SK-N-SH (cell line): ENCODE data around the gene HPS5. TPM values are rescaled to one million over a fixed set of nuclear protein-coding genes. Genes with fewer than 3 reads are reported as not detected.

Experiments used
- CTCF ChIA-PET: fragments of 300-600, 350-600 bp; formaldehyde crosslinking; extraction: SDS; loops from one replicate; lab custom pipeline; 2021; lab: Yijun Ruan, JAX
- POLR2A ChIA-PET: fragments of 350-600 bp; sonication (Branson Sonifier 250); formaldehyde crosslinking; extraction: SDS; loops from one replicate; lab custom pipeline; 2020; ENCODE audit warnings: antibody characterized with exemption, inconsistent platforms; lab: Yijun Ruan, JAX
- DNase-seq: peaks from one replicate; pipeline ENCODE4 v3.0.0; 2012
- H2AFZ ChIP-seq: fragments of 200-600 bp; sonication (generic); 2 replicates; pipeline ENCODE4 v1.8.1; 2016; ENCODE audit warnings: antibody characterized with exemption, mild to moderate bottlenecking, low read depth
- H3F3A ChIP-seq: fragments of 200-600 bp; sonication (generic); replicated peaks from 2 replicates; pipeline ENCODE3; 2016; ENCODE audit warnings: antibody characterized with exemption, mild to moderate bottlenecking; ENCODE audit not compliant: insufficient read depth
- H3K27ac ChIP-seq, 2 experiments: fragments of 200-500 bp in 1 of 2; fragments of 200-600 bp in 1 of 2; sonication (Bioruptor generic) in 1 of 2; sonication (generic), shearing (Covaris generic) in 1 of 2; 2 replicates each; pipeline versions ENCODE4 v1.5.1 to v1.6.1; 2014 to 2016; ENCODE audit warnings: low read depth in 2 of 2, inconsistent platforms in 1 of 2, low read length in 1 of 2, mild to moderate bottlenecking in 1 of 2, mixed read lengths in 1 of 2
- H3K27me3 ChIP-seq: fragments of 200-600 bp; sonication (generic), shearing (Covaris generic); 2 replicates; pipeline ENCODE4 v1.6.1; 2016; ENCODE audit warnings: mixed run types; ENCODE audit not compliant: insufficient read depth
- H3K36me3 ChIP-seq, 2 experiments: fragments of 200-500 bp in 1 of 2; fragments of 200-600 bp in 1 of 2; sonication (Bioruptor generic) in 1 of 2; sonication (generic) in 1 of 2; replicated peaks in 1 of 2; 2 replicates each; pipeline versions ENCODE3 to v1.5.1; 2014 to 2016; ENCODE audit warnings: low read length in 1 of 2, mild to moderate bottlenecking in 1 of 2; ENCODE audit not compliant: insufficient read depth in 2 of 2, control insufficient read depth in 1 of 2
- H3K4me1 ChIP-seq, 2 experiments: fragments of 200-500 bp in 1 of 2; fragments of 200-600 bp in 1 of 2; sonication (Bioruptor generic) in 1 of 2; sonication (generic), shearing (Covaris generic) in 1 of 2; 2 replicates each; pipeline versions ENCODE4 v1.5.1 to v1.6.1; 2014 to 2016; ENCODE audit warnings: low read depth in 1 of 2, low read length in 1 of 2, mixed run types in 1 of 2; ENCODE audit not compliant: insufficient read depth in 2 of 2, control insufficient read depth in 1 of 2
- H3K4me2 ChIP-seq: fragments of 200-600 bp; sonication (generic), shearing (Covaris generic); 2 replicates; pipeline ENCODE4 v1.6.1; 2017; ENCODE audit warnings: mixed run types
- H3K4me3 ChIP-seq, 2 experiments: fragments of 200-500 bp in 1 of 2; fragments of 200-600 bp in 1 of 2; sonication (Bioruptor generic) in 1 of 2; sonication (generic), shearing (Covaris generic) in 1 of 2; 2 replicates each; pipeline versions ENCODE4 v1.5.1 to v1.8.1; 2014 to 2016; ENCODE audit warnings: low read depth in 2 of 2, inconsistent platforms in 1 of 2, low read length in 1 of 2, mild to moderate bottlenecking in 1 of 2, mixed read lengths in 1 of 2, moderate library complexity in 1 of 2
- H3K79me2 ChIP-seq: fragments of 200-600 bp; sonication (generic); 2 replicates; pipeline ENCODE4 v1.8.1; 2017; ENCODE audit warnings: mild to moderate bottlenecking; ENCODE audit not compliant: insufficient read depth
- H3K9ac ChIP-seq: fragments of 200-600 bp; sonication (generic); 2 replicates; pipeline ENCODE4 v1.6.1; 2017; ENCODE audit warnings: mixed run types
- H3K9me2 ChIP-seq: fragments of 200-600 bp; sonication (generic); 2 replicates; pipeline ENCODE4 v1.6.1; 2017; ENCODE audit warnings: mixed run types
- H3K9me3 ChIP-seq: fragments of 200-600 bp; sonication (generic); 2 replicates; pipeline ENCODE4 v1.6.1; 2017; ENCODE audit warnings: mixed run types, mild to moderate bottlenecking, moderate library complexity
- H4K20me1 ChIP-seq: fragments of 200-600 bp; sonication (generic); 2 replicates; pipeline ENCODE4 v1.6.1; 2017; ENCODE audit warnings: mild to moderate bottlenecking, mixed run types; ENCODE audit not compliant: insufficient read depth
- CHD2 ChIP-seq: fragments of 150-350 bp; IDR thresholded peaks from 2 replicates; pipeline ENCODE4 v1.6.1; 2018; ENCODE audit warnings: low read length; ENCODE audit not compliant: partially characterized antibody
- CTCF ChIP-seq: fragments of 200-600 bp; sonication (generic); IDR thresholded peaks from 2 replicates; pipeline ENCODE4 v1.6.1; 2017; ENCODE audit warnings: antibody characterized with exemption, mild to moderate bottlenecking, moderate library complexity
- EP300 ChIP-seq, 2 experiments: IDR thresholded peaks; 2 replicates each; pipeline versions ENCODE4 v1.4.0 to v1.6.1; 2012; ENCODE audit warnings: borderline replicate concordance in 1 of 2, low read depth in 1 of 2, low read length in 1 of 2
- FOXJ3 ChIP-seq: sonication (generic); formaldehyde crosslinking; IDR thresholded peaks from 2 replicates; pipeline ENCODE4 v1.5.1; 2020; ENCODE audit warnings: mild to moderate bottlenecking, missing genetic modification reagents
- FOXM1 ChIP-seq: IDR thresholded peaks from 2 replicates; pipeline ENCODE4 v1.4.0; 2012; ENCODE audit warnings: low read depth, mild to moderate bottlenecking
- GATA2 ChIP-seq: sonication (generic); formaldehyde crosslinking; IDR thresholded peaks from 2 replicates; pipeline ENCODE4 v1.5.0; 2020; ENCODE audit warnings: mild to moderate bottlenecking, missing genetic modification reagents
- MXI1 ChIP-seq: IDR thresholded peaks from 2 replicates; pipeline ENCODE4 v1.6.1; 2012; ENCODE audit warnings: mild to moderate bottlenecking, low read depth, low read length, improper control_type of control experiment
- NFIC ChIP-seq: IDR thresholded peaks from 2 replicates; pipeline ENCODE4 v1.4.0; 2012; ENCODE audit warnings: borderline replicate concordance
- NRF1 ChIP-seq: IDR thresholded peaks from 2 replicates; pipeline ENCODE4 v1.6.1; 2012; ENCODE audit warnings: low read depth, mild to moderate bottlenecking, low read length
- POLR2AphosphoS5 ChIP-seq: IDR thresholded peaks from 2 replicates; pipeline ENCODE4 v1.6.1; 2012; ENCODE audit warnings: low read depth, low read length
- RAD21 ChIP-seq: IDR thresholded peaks from 2 replicates; pipeline ENCODE4 v1.6.1; 2012; ENCODE audit warnings: mild to moderate bottlenecking, low read length
- RFX5 ChIP-seq: IDR thresholded peaks from 2 replicates; pipeline ENCODE4 v1.6.1; 2012; ENCODE audit warnings: mild to moderate bottlenecking, improper control_type of control experiment, low read length
- RXRA ChIP-seq: IDR thresholded peaks from 2 replicates; pipeline ENCODE4 v1.4.0; 2012; ENCODE audit warnings: low read depth, mild to moderate bottlenecking, borderline replicate concordance
- SIN3A ChIP-seq: IDR thresholded peaks from 2 replicates; pipeline ENCODE4 v1.6.1; 2012; ENCODE audit warnings: low read depth, mild to moderate bottlenecking, low read length, moderate library complexity, borderline replicate concordance
- TAF1 ChIP-seq: IDR thresholded peaks from 2 replicates; pipeline ENCODE4 v1.6.1; 2012; ENCODE audit warnings: low read depth, mild to moderate bottlenecking, low read length, moderate library complexity, borderline replicate concordance
- TCF12 ChIP-seq: IDR thresholded peaks from 2 replicates; pipeline ENCODE4 v1.4.0; 2012
- TEAD4 ChIP-seq: IDR thresholded peaks from 2 replicates; pipeline ENCODE4 v1.4.0; 2012; ENCODE audit warnings: mild to moderate bottlenecking, borderline replicate concordance; ENCODE audit not compliant: insufficient read depth
- YY1 ChIP-seq: IDR thresholded peaks from 2 replicates; pipeline ENCODE4 v1.4.0; 2012; ENCODE audit warnings: low read depth, mild to moderate bottlenecking
- WGBS: methylation state at CpG from one replicate; pipeline ENCODE4 v1.1.6; 2017; ENCODE audit warnings: low lambda C conversion rate; 5-methylcytosine and 5-hydroxymethylcytosine counted together
- polyA plus RNA-seq, 3 experiments: library from polyadenylated mRNA; depleted of rRNA; stranded (reverse); fragments of >200 nt; gene quantifications; 2 replicates each; pipeline ENCODE4 v1.2.3, GENCODE V29; 2012
- TF ChIP-seq, protein P1 (sequence below): IDR thresholded peaks from 2 replicates; pipeline ENCODE4 v1.4.0; 2012; ENCODE audit warnings: low read depth, borderline replicate concordance
- TF ChIP-seq, protein P2 (sequence below): fragments of 150-350 bp; IDR thresholded peaks from 2 replicates; pipeline ENCODE4 v1.6.1; 2016; ENCODE audit warnings: mild to moderate bottlenecking, low read depth, low read length

The HPS5 gene
- polyA plus RNA-seq, 1 of the 3 experiments (the other 2 are of a cell fraction) = 8.2 TPM

DNA sequence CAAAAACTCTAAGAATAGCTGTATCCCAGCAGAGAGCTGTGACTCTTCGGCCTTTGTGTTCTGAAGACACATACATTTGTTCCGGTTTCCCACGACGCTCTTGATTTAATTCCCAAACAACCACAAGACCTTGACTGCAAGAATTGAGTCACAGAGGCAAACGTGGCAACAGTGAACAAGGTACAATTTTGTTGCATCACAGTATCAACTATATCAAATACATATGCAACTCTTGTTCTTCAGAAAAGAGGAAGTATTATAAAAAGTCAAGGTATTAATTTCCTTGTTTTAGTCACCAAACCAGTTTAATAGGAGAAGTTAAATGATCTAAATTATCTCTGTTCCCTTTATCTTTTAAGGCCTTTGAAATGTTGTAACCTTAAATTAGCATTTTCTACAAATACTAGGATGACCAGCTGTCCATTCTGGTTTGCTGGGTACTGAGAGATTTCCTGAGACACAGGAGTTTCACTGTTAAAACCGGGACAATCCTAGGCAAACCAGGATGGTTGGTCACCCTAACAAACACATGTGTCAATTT, 11.1 kb downstream of the HPS5 start:
- Histone ChIP-seq H3K4me2 (no peak overlapping the region), H3K27me3 (no peaks in the 10 kb centered on the region), H4K20me1 (no peaks in the 10 kb centered on the region), H2AFZ (no peak overlapping the region), H3K79me2 (peaks cover 29% of the 10 kb centered on the region), H3K9ac (no peak overlapping the region), H3K36me3 (peaks cover 49 to 50% of the 10 kb centered on the region in 2 experiments)
- CTCF ChIA-PET = no interaction called here
- POLR2A ChIA-PET = no interaction called here
- TF ChIP-seq, protein P1, sequence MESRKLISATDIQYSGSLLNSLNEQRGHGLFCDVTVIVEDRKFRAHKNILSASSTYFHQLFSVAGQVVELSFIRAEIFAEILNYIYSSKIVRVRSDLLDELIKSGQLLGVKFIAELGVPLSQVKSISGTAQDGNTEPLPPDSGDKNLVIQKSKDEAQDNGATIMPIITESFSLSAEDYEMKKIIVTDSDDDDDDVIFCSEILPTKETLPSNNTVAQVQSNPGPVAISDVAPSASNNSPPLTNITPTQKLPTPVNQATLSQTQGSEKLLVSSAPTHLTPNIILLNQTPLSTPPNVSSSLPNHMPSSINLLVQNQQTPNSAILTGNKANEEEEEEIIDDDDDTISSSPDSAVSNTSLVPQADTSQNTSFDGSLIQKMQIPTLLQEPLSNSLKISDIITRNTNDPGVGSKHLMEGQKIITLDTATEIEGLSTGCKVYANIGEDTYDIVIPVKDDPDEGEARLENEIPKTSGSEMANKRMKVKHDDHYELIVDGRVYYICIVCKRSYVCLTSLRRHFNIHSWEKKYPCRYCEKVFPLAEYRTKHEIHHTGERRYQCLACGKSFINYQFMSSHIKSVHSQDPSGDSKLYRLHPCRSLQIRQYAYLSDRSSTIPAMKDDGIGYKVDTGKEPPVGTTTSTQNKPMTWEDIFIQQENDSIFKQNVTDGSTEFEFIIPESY = no peak
- TF ChIP-seq RFX5 (no peak), SIN3A (no peak), FOXJ3 (no peak), RAD21 (no peak), MXI1 (no peak), FOXM1 (no peak), YY1 (no peak), CHD2 (no peak), CTCF (no peak), TCF12 (no peak), TEAD4 (no peak), NFIC (no peak), NRF1 (no peak), TAF1 (no peak), POLR2AphosphoS5 (no peak), GATA2 (CRISPR knock-in tag) (no peak), RXRA (no peak), EP300 (IDR thresholded peaks at IDR 0.05; ENCODE audit: borderline replicate concordance in 1 of 2, low read depth in 1 of 2, low read length in 1 of 2) (no peak)
- TF ChIP-seq, protein P2, sequence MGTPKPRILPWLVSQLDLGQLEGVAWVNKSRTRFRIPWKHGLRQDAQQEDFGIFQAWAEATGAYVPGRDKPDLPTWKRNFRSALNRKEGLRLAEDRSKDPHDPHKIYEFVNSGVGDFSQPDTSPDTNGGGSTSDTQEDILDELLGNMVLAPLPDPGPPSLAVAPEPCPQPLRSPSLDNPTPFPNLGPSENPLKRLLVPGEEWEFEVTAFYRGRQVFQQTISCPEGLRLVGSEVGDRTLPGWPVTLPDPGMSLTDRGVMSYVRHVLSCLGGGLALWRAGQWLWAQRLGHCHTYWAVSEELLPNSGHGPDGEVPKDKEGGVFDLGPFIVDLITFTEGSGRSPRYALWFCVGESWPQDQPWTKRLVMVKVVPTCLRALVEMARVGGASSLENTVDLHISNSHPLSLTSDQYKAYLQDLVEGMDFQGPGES = no peak
- TF ChIP-seq, all 33 proteins: peak for 0
- H3K4me3 ChIP-seq = no peak overlapping the region
- DNase-seq = no peak
- WGBS = 85% methylated on average over 6 of the region's 6 CpGs
- H3K4me1 ChIP-seq = peaks cover 0 to 8% of the 10 kb centered on the region in 2 experiments; a peak in 3 of 4 replicates
- no peak overlapping the region for H3K27ac ChIP-seq
- H3K9me2 ChIP-seq = no peaks in the 10 kb centered on the region
- H3F3A ChIP-seq = peaks cover 11% of the 10 kb centered on the region
- H3K9me3 ChIP-seq = no peaks in the 10 kb centered on the region
